Mesendoderm (in vitro differentiated cells): ENCODE measurements around the gene ADGRL4.
A peak's percentile ranks its signal among the peaks of the same experiment; 100 is the strongest.

Experiments used
- DNase-seq: peaks from one replicate; pipeline ENCODE4 v3.0.0; 2013
- H2AK5ac ChIP-seq: 2 replicates; pipeline ENCODE4 v1.6.1; 2013; ENCODE audit warnings: low read length, inconsistent platforms
- H2BK120ac ChIP-seq: 2 replicates; pipeline ENCODE4 v1.6.1; 2013; ENCODE audit warnings: low read depth, mild to moderate bottlenecking, low read length, moderate library complexity, mixed read lengths
- H2BK15ac ChIP-seq: replicated peaks from 2 replicates; pipeline ENCODE4 v1.6.1; 2013; ENCODE audit warnings: low read depth, mild to moderate bottlenecking, moderate library complexity
- H2BK5ac ChIP-seq: 2 replicates; pipeline ENCODE4 v1.6.1; 2013; ENCODE audit warnings: low read length, inconsistent platforms
- H3K18ac ChIP-seq: 2 replicates; pipeline ENCODE4 v1.6.1; 2013; ENCODE audit warnings: mild to moderate bottlenecking, low read length, mixed read lengths
- H3K23ac ChIP-seq: one replicate; pipeline ENCODE4 v1.6.1; 2013; ENCODE audit warnings: low read length
- H3K27ac ChIP-seq: 2 replicates; pipeline ENCODE4 v1.5.1; 2013; ENCODE audit warnings: low read depth, mild to moderate bottlenecking, inconsistent platforms, low read length, moderate library complexity
- H3K27me3 ChIP-seq: 2 replicates; pipeline ENCODE4 v1.6.1; 2013; ENCODE audit warnings: low read length, control low read depth, mild to moderate bottlenecking, inconsistent platforms; ENCODE audit not compliant: insufficient read depth, poor library complexity
- H3K36me3 ChIP-seq: 2 replicates; pipeline ENCODE4 v1.6.1; 2013; ENCODE audit warnings: low read length, inconsistent platforms; ENCODE audit not compliant: control insufficient read depth, insufficient read depth
- H3K4ac ChIP-seq: one replicate; pipeline ENCODE4 v1.6.1; 2013; ENCODE audit warnings: low read depth, mild to moderate bottlenecking, low read length, moderate library complexity
- H3K4me1 ChIP-seq: 2 replicates; pipeline ENCODE4 v1.6.1; 2013; ENCODE audit warnings: low read depth, low read length, inconsistent platforms; ENCODE audit not compliant: control insufficient read depth
- H3K4me2 ChIP-seq: 2 replicates; pipeline ENCODE4 v1.6.1; 2013; ENCODE audit warnings: low read length
- H3K4me3 ChIP-seq: 2 replicates; pipeline ENCODE4 v1.5.1; 2013; ENCODE audit warnings: mild to moderate bottlenecking, low read length
- H3K56ac ChIP-seq: one replicate; pipeline ENCODE4 v1.6.1; 2013; ENCODE audit warnings: low read length
- H3K79me1 ChIP-seq: 2 replicates; pipeline ENCODE4 v1.6.1; 2013; ENCODE audit warnings: low read length, inconsistent platforms
- H3K79me2 ChIP-seq: 2 replicates; pipeline ENCODE4 v1.6.1; 2013; ENCODE audit warnings: mild to moderate bottlenecking, low read length; ENCODE audit not compliant: control insufficient read depth, insufficient read depth
- H3K9ac ChIP-seq: 2 replicates; pipeline ENCODE4 v1.6.1; 2013; ENCODE audit warnings: low read length, inconsistent platforms
- H4K5ac ChIP-seq: one replicate; pipeline ENCODE4 v1.6.1; 2013; ENCODE audit warnings: low read length
- H4K8ac ChIP-seq: one replicate; pipeline ENCODE4 v1.6.1; 2013; ENCODE audit warnings: low read depth, mild to moderate bottlenecking, control low read depth, low read length, moderate library complexity
- WGBS: extraction: QIAGEN DNeasy Blood & Tissue Kit; methylation state at CpG from one replicate; pipeline ENCODE4 v1.1.7; 2013; ENCODE audit warnings: low lambda C conversion rate, missing lambda C conversion rate; ENCODE audit not compliant: insufficient coverage; ENCODE audit errors: extremely low coverage; 5-methylcytosine and 5-hydroxymethylcytosine counted together

ADGRL4 gene

DNA sequence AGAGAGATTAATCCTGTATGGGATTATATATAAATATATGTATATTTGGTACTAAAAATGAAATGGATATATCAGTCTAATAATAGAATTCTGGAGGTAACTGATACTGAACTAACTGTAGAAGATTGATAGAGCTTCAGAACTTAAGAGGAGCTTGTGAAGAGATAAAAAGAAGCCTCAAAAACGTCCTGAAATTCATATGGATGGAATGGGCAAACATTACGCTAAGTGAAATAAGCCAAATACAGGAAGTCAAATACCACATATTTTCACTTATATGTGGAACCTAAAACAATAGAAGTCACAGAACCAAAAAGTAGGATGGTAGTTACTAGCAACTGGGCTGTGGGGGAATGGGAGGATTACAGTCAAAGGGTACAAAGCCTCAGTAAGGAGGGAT lies 36.0 kb upstream of the ADGRL4 start:
- H4K5ac ChIP-seq, result no peak overlapping the region
- no peak overlapping the region for H2AK5ac ChIP-seq
- no peak overlapping the region for H3K9ac ChIP-seq
- H3K36me3 ChIP-seq, result no peaks in the 10 kb centered on the region
- H3K79me1 ChIP-seq, result no peaks in the 10 kb centered on the region
- no peak overlapping the region for H3K23ac ChIP-seq
- no peak overlapping the region for H2BK15ac ChIP-seq
- H4K8ac ChIP-seq, result no peak overlapping the region
- H3K4ac ChIP-seq, result no peak overlapping the region
- no peaks in the 10 kb centered on the region for H3K27me3 ChIP-seq
- no peak overlapping the region for H2BK120ac ChIP-seq
- no peak overlapping the region for H3K27ac ChIP-seq
- no CpG with 5 or more reads among the region's 2 CpGs for WGBS
- no peaks in the 10 kb centered on the region for H3K4me1 ChIP-seq
- no peak overlapping the region for H3K4me2 ChIP-seq
- peak; percentile 7 for DNase-seq
- no peak overlapping the region for H3K4me3 ChIP-seq
- H3K18ac ChIP-seq, result no peak overlapping the region
- H2BK5ac ChIP-seq, result no peak overlapping the region
- H3K56ac ChIP-seq, result no peak overlapping the region
- no peaks in the 10 kb centered on the region for H3K79me2 ChIP-seq

DNA sequence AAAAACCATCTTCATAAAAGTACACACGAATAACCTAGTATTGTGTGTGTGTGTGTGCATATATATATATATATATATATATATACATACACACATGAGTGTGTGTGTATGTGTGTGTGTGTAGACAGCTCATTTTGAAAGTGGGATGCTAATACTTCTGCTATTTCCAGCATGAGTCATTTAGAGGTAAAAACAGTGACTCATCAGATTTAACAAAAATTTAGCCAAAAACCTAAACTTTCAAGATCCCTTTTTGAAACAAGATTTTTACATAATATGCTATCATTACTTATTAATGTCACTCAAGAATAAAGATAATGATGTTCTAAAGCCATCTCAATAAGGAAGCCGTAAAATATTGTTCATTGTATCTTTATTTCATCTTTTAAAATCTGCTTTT lies 35.6 kb upstream of the ADGRL4 start:
- Histone ChIP-seq H2BK15ac (no peak overlapping the region), H2AK5ac (no peak overlapping the region), H3K4me1 (no peaks in the 10 kb centered on the region), H3K4me2 (no peak overlapping the region), H2BK120ac (no peak overlapping the region), H3K36me3 (no peaks in the 10 kb centered on the region), H3K27ac (no peak overlapping the region), H3K18ac (no peak overlapping the region), H3K4ac (no peak overlapping the region), H3K56ac (no peak overlapping the region), H3K23ac (no peak overlapping the region), H2BK5ac (no peak overlapping the region), H3K79me2 (no peaks in the 10 kb centered on the region), H3K9ac (no peak overlapping the region), H4K8ac (no peak overlapping the region), H3K4me3 (no peak overlapping the region), H3K79me1 (no peaks in the 10 kb centered on the region), H3K27me3 (no peaks in the 10 kb centered on the region), H4K5ac (no peak overlapping the region)
- no CpG with 5 or more reads among the region's 2 CpGs for WGBS
- peak; percentile 27 for DNase-seq

DNA sequence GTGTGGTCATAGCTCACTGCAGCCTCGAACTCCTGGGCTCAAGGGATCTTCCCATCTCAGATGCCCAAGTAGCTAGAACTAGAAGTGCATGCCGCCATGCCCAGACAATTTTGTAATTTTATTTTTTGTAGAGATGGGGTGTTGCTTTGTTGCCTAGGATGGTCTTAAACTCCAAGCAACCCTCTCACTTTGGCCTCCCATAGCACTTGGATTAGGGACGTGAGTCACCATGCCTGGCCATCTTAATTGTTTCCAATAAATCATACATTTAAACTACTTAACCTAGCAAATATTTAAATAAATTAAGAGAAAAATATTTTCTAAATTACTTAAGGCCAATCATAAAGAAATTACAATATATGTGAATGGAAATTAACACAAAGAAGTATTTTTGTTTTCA lies 35.1 kb upstream of the ADGRL4 start:
- Histone ChIP-seq H3K4me2 (no peak overlapping the region), H3K56ac (no peak overlapping the region), H3K9ac (no peak overlapping the region), H3K23ac (no peak overlapping the region), H4K8ac (no peak overlapping the region), H3K36me3 (no peaks in the 10 kb centered on the region), H3K18ac (no peak overlapping the region), H3K4me1 (no peaks in the 10 kb centered on the region), H2BK120ac (no peak overlapping the region), H2AK5ac (no peak overlapping the region), H3K79me2 (no peaks in the 10 kb centered on the region), H3K27ac (no peak overlapping the region), H3K27me3 (no peaks in the 10 kb centered on the region), H2BK15ac (no peak overlapping the region), H3K4me3 (no peak overlapping the region), H2BK5ac (no peak overlapping the region), H4K5ac (no peak overlapping the region), H3K79me1 (no peaks in the 10 kb centered on the region), H3K4ac (no peak overlapping the region)
- DNase-seq, result peak; percentile 19
- no CpG with 5 or more reads among the region's 3 CpGs for WGBS

DNA sequence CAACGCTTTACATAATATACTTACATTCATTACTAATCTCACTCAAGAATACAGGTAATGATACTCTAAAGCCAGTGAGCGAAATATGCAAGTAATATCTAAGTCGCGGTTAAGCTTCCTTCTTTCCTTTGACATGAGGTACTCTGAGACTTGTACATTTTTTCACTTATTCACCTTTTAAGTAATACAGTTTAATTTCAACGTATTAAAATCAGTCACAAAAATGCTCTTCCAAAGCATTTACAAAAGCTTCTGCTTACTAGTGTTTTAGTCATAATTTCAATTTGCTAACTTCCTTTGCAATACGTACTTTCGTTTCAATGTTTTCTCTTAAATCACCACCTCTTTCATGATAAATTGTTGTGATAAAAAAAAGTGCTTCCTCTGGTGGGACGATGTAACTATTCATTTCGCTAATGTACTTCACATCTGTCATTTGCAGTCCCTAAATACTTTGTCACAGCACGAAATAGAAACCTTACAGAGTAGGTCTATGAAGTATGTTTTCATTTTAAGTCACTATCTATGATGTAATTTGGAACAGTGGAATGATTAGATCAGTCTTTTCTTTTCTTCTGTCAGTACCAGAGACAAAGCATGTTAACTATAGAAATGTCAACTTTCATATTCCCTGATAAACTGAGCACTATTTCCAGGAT lies 34.0 kb upstream of the ADGRL4 start:
- Histone ChIP-seq H3K4me3 (no peak overlapping the region), H4K5ac (no peak overlapping the region), H3K27ac (no peak overlapping the region), H3K36me3 (no peaks in the 10 kb centered on the region), H3K4me1 (no peaks in the 10 kb centered on the region), H2AK5ac (no peak overlapping the region), H3K23ac (no peak overlapping the region), H3K79me2 (no peaks in the 10 kb centered on the region), H3K4me2 (no peak overlapping the region), H3K9ac (no peak overlapping the region), H3K18ac (no peak overlapping the region), H2BK5ac (no peak overlapping the region), H3K4ac (no peak overlapping the region), H3K27me3 (no peaks in the 10 kb centered on the region), H2BK120ac (no peak overlapping the region), H3K56ac (no peak overlapping the region), H2BK15ac (no peak overlapping the region), H4K8ac (no peak overlapping the region), H3K79me1 (no peaks in the 10 kb centered on the region)
- 100% methylated on average over 1 of the region's 10 CpGs for WGBS
- DNase-seq, result no peak

DNA sequence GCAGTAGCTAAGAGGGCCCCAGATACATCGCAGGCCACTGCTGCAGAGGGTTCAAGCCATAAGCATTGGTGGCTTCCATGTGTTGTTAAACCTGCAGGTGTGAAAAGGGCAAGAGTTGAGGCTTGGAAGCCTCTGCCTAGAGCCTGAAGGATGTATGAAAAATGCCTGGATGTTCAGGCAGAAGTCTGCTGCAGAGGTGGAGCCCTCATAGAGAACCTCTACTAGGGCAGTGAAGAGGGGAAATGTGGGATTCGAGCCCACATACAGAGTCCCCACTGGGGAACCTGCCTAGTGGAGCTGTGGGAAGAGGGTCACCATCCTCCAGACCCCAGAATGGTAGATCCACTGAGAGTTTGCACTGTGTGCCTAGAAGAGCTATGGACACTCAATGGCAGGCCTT lies 30.6 kb upstream of the ADGRL4 start:
- no CpG with 5 or more reads among the region's 2 CpGs for WGBS
- Histone ChIP-seq H3K27ac (no peak overlapping the region), H2AK5ac (no peak overlapping the region), H3K4me3 (no peak overlapping the region), H3K4ac (no peak overlapping the region), H3K56ac (no peak overlapping the region), H3K4me2 (no peak overlapping the region), H3K27me3 (no peaks in the 10 kb centered on the region), H2BK120ac (no peak overlapping the region), H3K18ac (no peak overlapping the region), H2BK15ac (no peak overlapping the region), H4K5ac (no peak overlapping the region), H3K9ac (no peak overlapping the region), H3K36me3 (no peaks in the 10 kb centered on the region), H3K79me1 (no peaks in the 10 kb centered on the region), H3K23ac (no peak overlapping the region), H4K8ac (no peak overlapping the region), H3K4me1 (no peaks in the 10 kb centered on the region), H2BK5ac (no peak overlapping the region), H3K79me2 (no peaks in the 10 kb centered on the region)
- peak; percentile 10 for DNase-seq

DNA sequence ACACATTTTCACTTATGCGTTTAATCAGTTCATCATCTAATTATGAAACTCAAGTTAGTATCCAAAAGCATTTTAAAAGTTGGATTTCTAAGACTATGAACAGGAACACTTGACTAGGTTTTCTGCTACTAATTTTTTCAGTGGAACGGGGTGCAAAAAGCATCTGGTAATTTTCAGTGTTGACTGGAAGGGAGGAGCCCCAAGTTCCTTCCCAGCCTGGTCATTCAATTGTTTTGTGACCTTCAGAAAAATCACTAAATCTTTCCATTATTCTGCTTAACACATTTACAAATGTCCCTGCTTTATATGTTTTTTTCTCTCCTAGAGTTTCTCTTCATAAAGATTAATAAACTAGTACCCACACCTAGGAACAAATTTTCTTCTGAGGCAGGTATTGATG lies 6.0 kb upstream of the ADGRL4 start:
- H3K36me3 ChIP-seq, result no peaks in the 10 kb centered on the region
- H3K56ac ChIP-seq, result no peak overlapping the region
- H3K27ac ChIP-seq, result no peak overlapping the region
- no peak overlapping the region for H2AK5ac ChIP-seq
- no peak overlapping the region for H2BK5ac ChIP-seq
- H3K27me3 ChIP-seq, result no peaks in the 10 kb centered on the region
- H3K23ac ChIP-seq, result no peak overlapping the region
- no peak overlapping the region for H3K18ac ChIP-seq
- H3K79me1 ChIP-seq, result no peaks in the 10 kb centered on the region
- H4K5ac ChIP-seq, result no peak overlapping the region
- no peak overlapping the region for H3K4ac ChIP-seq
- no peaks in the 10 kb centered on the region for H3K79me2 ChIP-seq
- no peak overlapping the region for H3K4me2 ChIP-seq
- H3K9ac ChIP-seq, result no peak overlapping the region
- no CpG with 5 or more reads among the region's 2 CpGs for WGBS
- no peaks in the 10 kb centered on the region for H3K4me1 ChIP-seq
- H3K4me3 ChIP-seq, result no peak overlapping the region
- no peak overlapping the region for H2BK120ac ChIP-seq
- no peak overlapping the region for H2BK15ac ChIP-seq
- H4K8ac ChIP-seq, result no peak overlapping the region
- no peak for DNase-seq
